Neuronal stem cell (in vitro differentiated cells): Measurements from ENCODE around the gene FAM181A.

Experiments used
- DNase-seq: peaks from one replicate; pipeline ENCODE4 v3.0.0-alpha.2; 2013; ENCODE audit warnings: low spot score
- H2AFZ ChIP-seq: one replicate; pipeline ENCODE4 v1.6.1; 2013; ENCODE audit warnings: mild to moderate bottlenecking, low read length, inconsistent platforms
- H2AK5ac ChIP-seq: 2 replicates; pipeline ENCODE4 v1.6.1; 2013; ENCODE audit warnings: low read depth, mild to moderate bottlenecking, inconsistent platforms, low read length, moderate library complexity, mixed read lengths
- H2BK120ac ChIP-seq: 2 replicates; pipeline ENCODE4 v1.6.1; 2013; ENCODE audit warnings: low read depth, mild to moderate bottlenecking, inconsistent platforms, low read length, moderate library complexity, mixed read lengths
- H2BK12ac ChIP-seq: one replicate; pipeline ENCODE4 v1.6.1; 2013; ENCODE audit warnings: low read length, inconsistent platforms
- H2BK15ac ChIP-seq: 2 replicates; pipeline ENCODE4 v1.6.1; 2013; ENCODE audit warnings: mild to moderate bottlenecking, low read length, inconsistent platforms, mixed read lengths
- H2BK5ac ChIP-seq: one replicate; pipeline ENCODE4 v1.6.1; 2013; ENCODE audit warnings: inconsistent platforms, mild to moderate bottlenecking, low read length, moderate library complexity
- H3K14ac ChIP-seq: one replicate; pipeline ENCODE4 v1.6.1; 2013; ENCODE audit warnings: low read length, inconsistent platforms
- H3K18ac ChIP-seq: 2 replicates; pipeline ENCODE4 v1.6.1; 2013; ENCODE audit warnings: low read length, inconsistent platforms
- H3K23ac ChIP-seq: 2 replicates; pipeline ENCODE4 v1.6.1; 2013; ENCODE audit warnings: low read depth, mild to moderate bottlenecking, mixed read lengths, low read length, inconsistent platforms; ENCODE audit not compliant: poor library complexity
- H3K27ac ChIP-seq: replicated peaks from 3 replicates; pipeline ENCODE4 v1.5.1; 2013; ENCODE audit warnings: low read length, inconsistent platforms
- H3K27me3 ChIP-seq, 3 experiments: 2 replicates each; pipeline ENCODE4 v1.6.1; 2013; ENCODE audit warnings: low read length in 3 of 3, mild to moderate bottlenecking in 2 of 3, inconsistent platforms in 1 of 3, low read depth in 1 of 3, mixed read lengths in 1 of 3, moderate library complexity in 1 of 3; ENCODE audit not compliant: control insufficient read depth in 3 of 3, insufficient read depth in 3 of 3
- H3K36me3 ChIP-seq, 2 donors: replicated peaks in 1 of 2; 2 replicates each; pipeline ENCODE4 v1.6.1; 2013; ENCODE audit warnings: low read length in 2 of 2; ENCODE audit not compliant: control insufficient read depth in 2 of 2, insufficient read depth in 2 of 2
- H3K4ac ChIP-seq: 2 replicates; pipeline ENCODE4 v1.6.1; 2013; ENCODE audit warnings: inconsistent platforms, mild to moderate bottlenecking, low read length, moderate library complexity
- H3K4me1 ChIP-seq, 2 donors: 1 replicate in 1 of 2; 2 replicates in 1 of 2; pipeline ENCODE4 v1.6.1; 2013; ENCODE audit warnings: low read length in 2 of 2, low read depth in 1 of 2; ENCODE audit not compliant: control insufficient read depth in 2 of 2, insufficient read depth in 1 of 2
- H3K4me2 ChIP-seq: one replicate; pipeline ENCODE4 v1.6.1; 2013; ENCODE audit warnings: mild to moderate bottlenecking, low read length, inconsistent platforms; ENCODE audit not compliant: insufficient read depth, poor library complexity, severe bottlenecking
- H3K4me3 ChIP-seq, 2 donors: 2 replicates each; pipeline ENCODE4 v1.5.1; 2013; ENCODE audit warnings: low read length in 2 of 2, mild to moderate bottlenecking in 2 of 2, inconsistent platforms in 1 of 2, moderate library complexity in 1 of 2
- H3K79me1 ChIP-seq: one replicate; pipeline ENCODE4 v1.6.1; 2013; ENCODE audit warnings: low read depth, mild to moderate bottlenecking, inconsistent platforms, low read length, moderate library complexity
- H3K9ac ChIP-seq: one replicate; pipeline ENCODE4 v1.6.1; 2013; ENCODE audit warnings: mild to moderate bottlenecking, low read depth, low read length, inconsistent platforms; ENCODE audit not compliant: poor library complexity
- H3K9me3 ChIP-seq, 2 donors: replicated peaks in 1 of 2; 2 replicates each; pipeline versions ENCODE3 to v1.6.1; 2013; ENCODE audit warnings: low read length in 2 of 2, mild to moderate bottlenecking in 2 of 2, inconsistent platforms in 1 of 2, low read depth in 1 of 2, mixed read lengths in 1 of 2, moderate library complexity in 1 of 2; ENCODE audit not compliant: control insufficient read depth in 2 of 2, insufficient read depth in 1 of 2
- H4K8ac ChIP-seq: one replicate; pipeline ENCODE4 v1.6.1; 2013; ENCODE audit warnings: low read depth, mild to moderate bottlenecking, inconsistent platforms, low read length, moderate library complexity
- H4K91ac ChIP-seq: one replicate; pipeline ENCODE4 v1.6.1; 2013; ENCODE audit warnings: low read length, low read depth, mild to moderate bottlenecking, inconsistent platforms; ENCODE audit not compliant: poor library complexity
- WGBS, 2 donors: extraction: QIAGEN DNeasy Blood & Tissue Kit; methylation state at CpG; one replicate each; pipeline ENCODE4 v1.1.7; 2013; ENCODE audit warnings: missing lambda C conversion rate in 2 of 2, mixed read lengths in 1 of 2; ENCODE audit not compliant: insufficient read length in 2 of 2, insufficient replicate concordance in 1 of 2; ENCODE audit errors: extremely low coverage in 2 of 2; 5-methylcytosine and 5-hydroxymethylcytosine counted together

The FAM181A gene

GRCh38 chr14:93912782-93913181 lies 14.4 kb upstream of the FAM181A start:
- Histone ChIP-seq H2BK15ac (no peak overlapping the region), H3K27ac (no peak overlapping the region), H3K9ac (no peak overlapping the region), H3K36me3 (no peaks in the 10 kb centered on the region), H4K8ac (no peak overlapping the region), H3K4ac (no peak overlapping the region), H2BK120ac (no peak overlapping the region), H3K14ac (no peak overlapping the region), H3K23ac (no peak overlapping the region), H3K4me2 (no peak overlapping the region), H2AK5ac (no peak overlapping the region), H2AFZ (no peak overlapping the region), H4K91ac (no peak overlapping the region), H3K27me3 (no peaks in the 10 kb centered on the region), H3K4me3 (no peak overlapping the region), H3K18ac (no peak overlapping the region), H3K4me1 (peaks cover 0 to 2% of the 10 kb centered on the region in 2 donors), H3K9me3 (peaks cover 0 to 6% of the 10 kb centered on the region in 2 donors), H2BK12ac (no peak overlapping the region), H3K79me1 (no peaks in the 10 kb centered on the region), H2BK5ac (no peak overlapping the region)
- no CpG with 5 or more reads among the region's 4 CpGs for WGBS, 2 donors
- DNase-seq, result no peak

GRCh38 chr14:93914278-93914677 lies 12.9 kb upstream of the FAM181A start:
- no peak overlapping the region for H2AFZ ChIP-seq
- H3K14ac ChIP-seq, result no peak overlapping the region
- no peak overlapping the region for H2BK120ac ChIP-seq
- no peaks in the 10 kb centered on the region for H3K79me1 ChIP-seq
- H3K9ac ChIP-seq, result no peak overlapping the region
- no peak overlapping the region for H3K4me3 ChIP-seq
- H3K4me1 ChIP-seq, result peaks cover 0 to 2% of the 10 kb centered on the region in 2 donors
- no peak overlapping the region for H3K27ac ChIP-seq
- no peak overlapping the region for H2AK5ac ChIP-seq
- WGBS, 2 donors, result no CpG with 5 or more reads among the region's 4 CpGs
- no peak overlapping the region for H2BK15ac ChIP-seq
- H3K18ac ChIP-seq, result peak overlapping the region; percentile 30
- DNase-seq, result no peak
- no peak overlapping the region for H4K8ac ChIP-seq
- H3K9me3 ChIP-seq, result peaks cover 4 to 6% of the 10 kb centered on the region in 2 donors
- H3K27me3 ChIP-seq, result no peaks in the 10 kb centered on the region
- no peaks in the 10 kb centered on the region for H3K36me3 ChIP-seq
- H2BK12ac ChIP-seq, result no peak overlapping the region
- no peak overlapping the region for H3K4ac ChIP-seq
- no peak overlapping the region for H2BK5ac ChIP-seq
- H3K23ac ChIP-seq, result no peak overlapping the region
- H3K4me2 ChIP-seq, result no peak overlapping the region
- no peak overlapping the region for H4K91ac ChIP-seq

GRCh38 chr14:93915070-93915705 lies 12.0 kb upstream of the FAM181A start:
- no peaks in the 10 kb centered on the region for H3K27me3 ChIP-seq
- WGBS, 2 donors, result no CpG with 5 or more reads among the region's 14 CpGs
- H3K9me3 ChIP-seq, result peaks cover 4 to 10% of the 10 kb centered on the region in 2 donors
- H3K23ac ChIP-seq, result no peak overlapping the region
- no peaks in the 10 kb centered on the region for H3K36me3 ChIP-seq
- H3K4me3 ChIP-seq, result no peak overlapping the region
- H3K4me1 ChIP-seq, result peaks cover 0 to 2% of the 10 kb centered on the region in 2 donors
- H4K8ac ChIP-seq, result no peak overlapping the region
- H3K4ac ChIP-seq, result no peak overlapping the region
- no peak overlapping the region for H4K91ac ChIP-seq
- no peak overlapping the region for H2BK120ac ChIP-seq
- no peak overlapping the region for H3K27ac ChIP-seq
- DNase-seq, result no peak
- H2BK15ac ChIP-seq, result no peak overlapping the region
- H2AFZ ChIP-seq, result no peak overlapping the region
- no peak overlapping the region for H3K14ac ChIP-seq
- no peaks in the 10 kb centered on the region for H3K79me1 ChIP-seq
- H3K9ac ChIP-seq, result no peak overlapping the region
- H2AK5ac ChIP-seq, result no peak overlapping the region
- H2BK5ac ChIP-seq, result no peak overlapping the region
- H2BK12ac ChIP-seq, result no peak overlapping the region
- no peak overlapping the region for H3K18ac ChIP-seq
- no peak overlapping the region for H3K4me2 ChIP-seq

GRCh38 chr14:93915800-93916199 lies 11.3 kb upstream of the FAM181A start:
- no peak overlapping the region for H3K4ac ChIP-seq
- no CpG with 5 or more reads among the region's 2 CpGs for WGBS, 2 donors
- no peak for DNase-seq
- no peaks in the 10 kb centered on the region for H3K27me3 ChIP-seq
- no peaks in the 10 kb centered on the region for H3K36me3 ChIP-seq
- H3K18ac ChIP-seq, result no peak overlapping the region
- no peak overlapping the region for H3K9ac ChIP-seq
- H4K8ac ChIP-seq, result no peak overlapping the region
- H2AK5ac ChIP-seq, result no peak overlapping the region
- H3K4me1 ChIP-seq, result peaks cover 0 to 2% of the 10 kb centered on the region in 2 donors
- no peak overlapping the region for H3K14ac ChIP-seq
- no peak overlapping the region for H2BK120ac ChIP-seq
- H4K91ac ChIP-seq, result no peak overlapping the region
- no peak overlapping the region for H3K4me2 ChIP-seq
- no peak overlapping the region for H2AFZ ChIP-seq
- H2BK15ac ChIP-seq, result no peak overlapping the region
- H3K4me3 ChIP-seq, result no peak overlapping the region
- H3K27ac ChIP-seq, result no peak overlapping the region
- H3K79me1 ChIP-seq, result no peaks in the 10 kb centered on the region
- no peak overlapping the region for H2BK5ac ChIP-seq
- peaks cover 4 to 10% of the 10 kb centered on the region in 2 donors for H3K9me3 ChIP-seq
- H2BK12ac ChIP-seq, result no peak overlapping the region
- no peak overlapping the region for H3K23ac ChIP-seq
